Motor neuron (in vitro differentiated cells): Measurements from ENCODE around the gene FAM83G. TPM values are rescaled to one million over a fixed set of nuclear protein-coding genes. Genes with fewer than 3 reads are reported as not detected.
"Not testable (repeated sequence)": the region's sequence is repeated elsewhere in the genome, so short reads cannot be mapped to it uniquely, and the experiment has no call there.

Source experiments
- ATAC-seq, 8 experiments: fragments of 200-7000 bp; cut with Tn5 transposase; replicated peaks in 6 of 8; 2 replicates each; pipeline ENCODE4 v1.8.0; 2021; ENCODE audit warnings: mild to moderate bottlenecking in 8 of 8, moderate library complexity in 8 of 8
- H3K27ac ChIP-seq, 2 donors: fragments of 250-450 bp; sonication (Bioruptor Pico); 2 replicates each; pipeline ENCODE4 v1.9.0; 2021; ENCODE audit warnings: antibody characterized with exemption in 2 of 2, mild to moderate bottlenecking in 2 of 2, moderate library complexity in 1 of 2
- H3K4me1 ChIP-seq, 2 donors: fragments of 250-450 bp; sonication (Bioruptor Pico); replicated peaks in 1 of 2; 2 replicates each; pipeline ENCODE4 v1.6.1; 2021; ENCODE audit warnings: antibody characterized with exemption in 2 of 2, mild to moderate bottlenecking in 2 of 2, moderate library complexity in 1 of 2
- H3K4me3 ChIP-seq, 5 donors: fragments of 250-450 bp; sonication (Bioruptor Pico); 2 replicates each; pipeline ENCODE4 v1.9.0; 2021; ENCODE audit warnings: antibody characterized with exemption in 5 of 5, mild to moderate bottlenecking in 5 of 5, moderate library complexity in 4 of 5
- WGBS, 10 experiments: fragments of 450-650 bp; shearing (Covaris generic); methylation state at CpG; one replicate each; pipeline ENCODE4 v1.0.0; 2022; 5-methylcytosine and 5-hydroxymethylcytosine counted together
- in situ Hi-C, 9 experiments: fragments of 400-800 bp; cut with MboI; loops; one replicate each; pipeline ENCODE4 v1.15.0; 2021; ENCODE audit warnings: low sequenced_read_pairs in 9 of 9, low pct_unique_long_range_greater_than_20kb in 2 of 9; ENCODE audit not compliant: unreplicated experiment in 9 of 9
- total RNA-seq, 8 experiments: library from RNA; unstranded; fragments of 300-600 nt; gene quantifications; 2 replicates each; pipeline versions ENCODE4 v1.2.3 to v1.2.4, GENCODE V29; 2022

Gene FAM83G
- total RNA-seq, 8 experiments from 2014 or later, result 0.37 to 5.9 (median 2.0) TPM

- H3K4me1 ChIP-seq, in situ Hi-C loops, H3K27ac ChIP-seq, H3K4me3 ChIP-seq: not testable (repeated sequence)
- WGBS, 10 experiments, result no CpG with 5 or more reads among the region's 24 CpGs
- peak; percentile 54 to 93 (median 78) for ATAC-seq
These were observed 27.9 kb upstream of the FAM83G start for GRCh38 chr17:19032377-19032988.

- no CpG with 5 or more reads among the region's 4 CpGs for WGBS, 10 experiments
- H3K4me3 ChIP-seq, in situ Hi-C loops, H3K4me1 ChIP-seq, H3K27ac ChIP-seq: not testable (repeated sequence)
- ATAC-seq, result peak; percentile 60 to 83 (median 66)
These were observed 27.2 kb upstream of the FAM83G start for GRCh38 chr17:19031729-19032128.

- in situ Hi-C loops, H3K4me3 ChIP-seq, H3K27ac ChIP-seq, H3K4me1 ChIP-seq: not testable (repeated sequence)
- ATAC-seq, result peak in 3 of 8 experiments; percentile 1 to 63 (median 10)
- no CpG with 5 or more reads among the region's 5 CpGs for WGBS, 10 experiments
These were observed 26.3 kb upstream of the FAM83G start for GRCh38 chr17:19030771-19031449.

- H3K27ac ChIP-seq, in situ Hi-C loops, H3K4me3 ChIP-seq, H3K4me1 ChIP-seq: not testable (repeated sequence)
- ATAC-seq, result peak in 6 of 8 experiments; percentile 6 to 63 (median 59)
- WGBS, 10 experiments, result no CpG with 5 or more reads among the region's 5 CpGs
These were observed 25.2 kb upstream of the FAM83G start for GRCh38 chr17:19029740-19030139.

- no CpG with 5 or more reads among the region's 11 CpGs for WGBS, 10 experiments
- H3K27ac ChIP-seq, H3K4me3 ChIP-seq, ATAC-seq, in situ Hi-C loops, H3K4me1 ChIP-seq: not testable (repeated sequence)
These were observed 24.1 kb upstream of the FAM83G start for GRCh38 chr17:19028671-19029070.

GRCh38 chr17:19024101-19025078 lies 19.8 kb upstream of the FAM83G start:
- H3K4me1 ChIP-seq, result peaks cover 0 to 2% of the 10 kb centered on the region in 2 donors
- H3K4me3 ChIP-seq, result no peak overlapping the region
- 17 to 100% (median 86%) methylated on average over 1 to 5 of the region's 22 CpGs; no CpG with 5 or more reads in 2 of the 10 experiments for WGBS, 10 experiments
- ATAC-seq, result peak in 3 of 8 experiments; percentile 26 to 64 (median 55)
- H3K27ac ChIP-seq, result no peak overlapping the region
- in situ Hi-C loops, result no loop called here

GRCh38 chr17:19023209-19023999 lies 18.8 kb upstream of the FAM83G start:
- peaks cover 0 to 5% of the 10 kb centered on the region in 2 donors for H3K4me1 ChIP-seq
- no peak for ATAC-seq
- in situ Hi-C loops, result no loop called here
- no peak overlapping the region for H3K4me3 ChIP-seq
- H3K27ac ChIP-seq, result no peak overlapping the region
- 60 to 80% methylated on average over 1 of the region's 9 CpGs; no CpG with 5 or more reads in 8 of the 10 experiments for WGBS, 10 experiments

- Histone ChIP-seq H3K4me1 (peaks cover 0 to 5% of the 10 kb centered on the region in 2 donors), H3K27ac (no peak overlapping the region), H3K4me3 (no peak overlapping the region)
- in situ Hi-C loops, result no loop called here
- WGBS, 10 experiments, result 80 to 100% (median 100%) methylated on average over 1 to 3 of the region's 6 CpGs; no CpG with 5 or more reads in 6 of the 10 experiments
- ATAC-seq, result no peak
These were observed 18.2 kb upstream of the FAM83G start for GRCh38 chr17:19022747-19023146.

GRCh38 chr17:19022128-19022527 lies 17.6 kb upstream of the FAM83G start:
- 67 to 100% (median 94%) methylated on average over 1 to 3 of the region's 5 CpGs; no CpG with 5 or more reads in 6 of the 10 experiments for WGBS, 10 experiments
- peaks cover 0 to 5% of the 10 kb centered on the region in 2 donors for H3K4me1 ChIP-seq
- H3K27ac ChIP-seq, result no peak overlapping the region
- no peak for ATAC-seq
- no peak overlapping the region for H3K4me3 ChIP-seq
- in situ Hi-C loops, result no loop called here

- WGBS, 10 experiments, result 97 to 100% methylated on average over 3 to 8 of the region's 24 CpGs; no CpG with 5 or more reads in 8 of the 10 experiments
- ATAC-seq, result peak in 1 of 8 experiments; percentile 44
- Histone ChIP-seq H3K27ac (no peak overlapping the region), H3K4me3 (no peak overlapping the region), H3K4me1 (peaks cover 0 to 5% of the 10 kb centered on the region in 2 donors)
- in situ Hi-C loops, result no loop called here
These were observed 17.1 kb upstream of the FAM83G start for GRCh38 chr17:19021622-19022083.

- H3K4me3 ChIP-seq, in situ Hi-C loops, H3K27ac ChIP-seq, H3K4me1 ChIP-seq, ATAC-seq: not testable (repeated sequence)
- WGBS, 10 experiments, result 100% methylated on average over 1 of the region's 7 CpGs; no CpG with 5 or more reads in 9 of the 10 experiments
These were observed 16.6 kb upstream of the FAM83G start for GRCh38 chr17:19021011-19021621.

GRCh38 chr17:19020016-19020415 lies 15.5 kb upstream of the FAM83G start:
- 40 to 90% methylated on average over 1 to 2 of the region's 3 CpGs; no CpG with 5 or more reads in 8 of the 10 experiments for WGBS, 10 experiments
- in situ Hi-C loops, result no loop called here
- H3K4me1 ChIP-seq, result peaks cover 0 to 5% of the 10 kb centered on the region in 2 donors
- H3K27ac ChIP-seq, result no peak overlapping the region
- no peak overlapping the region for H3K4me3 ChIP-seq
- ATAC-seq, result no peak
